T-helper 22 cell (primary cell): ENCODE results near the gene HAT1.

Experiments used
- DNase-seq: peaks from one replicate; pipeline ENCODE4 v3.0.0-alpha.2; 2020; ENCODE audit warnings: low read depth

Gene HAT1

GRCh38 chr2:171921970-171922229 lies 361 bp upstream of the HAT1 start:
- DNase-seq, result no peak

GRCh38 chr2:171923206-171923605 lies 945 bp downstream of the HAT1 start:
- DNase-seq, result no peak

DNA sequence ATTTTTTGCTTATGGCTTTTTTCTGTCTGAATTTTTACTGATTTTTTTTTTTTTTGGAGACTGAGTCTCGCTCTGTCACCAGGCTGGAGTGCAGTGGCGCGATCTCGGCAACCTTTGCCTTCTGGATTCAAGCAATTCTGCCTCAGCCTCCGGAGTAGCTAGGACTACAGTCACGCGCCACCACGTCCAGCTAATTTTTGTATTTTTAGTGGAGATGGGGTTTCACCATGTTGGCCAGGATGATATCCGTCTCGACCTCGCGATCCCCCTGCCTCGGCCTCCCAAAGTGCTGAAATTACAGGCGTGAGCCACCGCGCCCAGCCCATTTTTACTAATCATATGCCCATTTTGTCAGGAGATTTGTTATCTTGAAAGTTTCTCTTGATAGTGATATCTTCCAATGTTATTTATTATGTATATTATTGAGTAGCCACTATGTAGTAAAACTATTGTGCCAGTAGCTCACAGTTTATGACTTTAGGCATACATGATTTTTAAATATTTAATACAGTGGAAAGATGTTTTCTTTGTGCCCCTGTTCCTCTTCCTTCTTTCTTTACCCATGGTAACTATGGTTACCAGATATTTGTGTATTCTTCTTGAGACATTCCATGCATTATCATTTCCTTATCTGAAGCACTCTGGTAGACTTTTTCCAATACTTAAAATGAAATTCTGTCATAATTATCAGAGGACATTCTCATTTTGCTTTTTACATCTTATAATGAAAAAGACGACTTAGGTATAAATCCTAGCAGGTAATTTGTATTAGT lies 2.1 kb downstream of the HAT1 start:
- DNase-seq, result no peak

DNA sequence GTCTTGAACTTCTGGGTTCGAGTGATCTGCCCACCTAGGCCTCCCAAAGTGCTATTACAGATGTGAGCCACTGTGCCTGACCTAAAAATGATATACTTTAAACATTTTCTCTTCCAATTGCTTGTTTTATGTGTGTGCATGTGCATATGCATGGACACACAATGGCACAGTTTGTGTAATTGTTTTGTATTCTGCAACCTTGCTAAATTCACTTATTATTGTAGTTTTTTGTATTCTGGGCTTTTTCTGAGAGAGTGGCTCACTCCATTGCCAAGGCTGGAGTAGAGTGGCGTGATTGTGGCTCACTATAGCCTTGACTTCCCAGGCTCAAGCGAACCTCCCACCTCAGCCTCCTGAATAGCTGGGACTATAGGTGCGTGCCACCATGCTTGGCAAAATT lies 8.1 kb downstream of the HAT1 start:
- DNase-seq, result no peak

- DNase-seq, result no peak
Observed at GRCh38 chr2:171939058-171939742, 16.9 kb downstream of the HAT1 start.

GRCh38 chr2:171939743-171940071 lies 17.4 kb downstream of the HAT1 start:
- no peak for DNase-seq

DNA sequence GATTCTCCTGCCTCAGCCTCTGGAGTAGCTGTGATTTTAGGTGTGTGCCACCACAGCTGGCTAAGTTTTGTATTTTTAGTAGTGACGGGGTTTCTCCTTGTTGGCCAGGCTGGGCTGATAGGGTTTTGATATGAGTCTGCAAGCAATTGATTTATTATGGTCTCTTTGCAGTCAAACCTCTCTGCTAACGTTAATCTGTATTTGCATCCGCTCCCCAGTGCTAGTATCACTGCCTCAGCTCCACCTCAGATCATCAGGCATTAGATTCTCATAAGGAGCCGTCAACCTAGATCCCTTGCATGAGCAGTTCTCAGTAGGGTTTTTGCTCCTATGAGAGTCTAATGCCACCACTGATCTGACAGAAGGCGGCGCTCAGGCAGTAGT lies 19.0 kb downstream of the HAT1 start:
- DNase-seq, result no peak

GRCh38 chr2:171943869-171944268 lies 21.6 kb downstream of the HAT1 start:
- DNase-seq, result no peak

DNA sequence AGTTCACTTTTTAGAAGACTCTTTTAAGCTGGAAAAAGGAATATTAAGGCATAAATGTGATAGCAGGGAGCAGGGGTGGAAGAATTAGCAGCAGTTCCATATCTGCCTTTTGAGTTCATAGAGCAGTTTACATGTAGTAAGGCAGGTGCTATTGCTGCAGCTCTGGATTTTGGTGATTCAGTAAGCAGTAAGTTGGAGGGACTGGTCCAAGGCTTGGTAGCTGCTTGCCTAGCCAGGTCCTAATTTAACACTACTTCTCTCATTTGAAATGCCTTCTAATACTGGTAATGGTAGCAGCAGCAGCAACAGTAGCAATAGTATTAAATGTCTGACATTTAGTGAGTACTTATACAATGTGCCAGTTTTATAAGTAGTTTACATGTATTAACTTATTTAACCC lies 30.0 kb downstream of the HAT1 start:
- DNase-seq, result no peak

- DNase-seq, result no peak
Observed at GRCh38 chr2:171952748-171953147, 30.5 kb downstream of the HAT1 start.

GRCh38 chr2:171956135-171956825 lies 34.0 kb downstream of the HAT1 start:
- no peak for DNase-seq

- DNase-seq, result no peak
Observed at GRCh38 chr2:171957061-171957460, 34.8 kb downstream of the HAT1 start.

DNA sequence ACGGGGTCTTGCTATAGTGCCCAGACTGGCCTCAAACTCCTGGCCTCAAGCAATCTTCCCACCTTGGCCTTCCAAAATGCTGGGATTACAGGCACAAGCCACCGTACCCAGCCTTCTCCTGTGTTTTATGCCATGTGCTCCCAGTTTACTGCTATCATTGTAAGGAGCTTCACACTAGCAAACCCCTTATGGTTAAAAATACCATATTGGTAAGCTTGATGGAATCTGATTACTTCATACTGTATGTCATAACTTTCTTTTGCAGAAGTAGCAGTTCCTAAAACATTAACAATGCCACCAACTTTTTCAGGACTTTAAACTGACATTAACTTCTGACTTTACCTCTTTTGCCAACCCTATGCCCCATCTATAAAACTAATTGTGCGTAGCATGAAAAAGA lies 36.2 kb downstream of the HAT1 start:
- DNase-seq, result no peak

DNA sequence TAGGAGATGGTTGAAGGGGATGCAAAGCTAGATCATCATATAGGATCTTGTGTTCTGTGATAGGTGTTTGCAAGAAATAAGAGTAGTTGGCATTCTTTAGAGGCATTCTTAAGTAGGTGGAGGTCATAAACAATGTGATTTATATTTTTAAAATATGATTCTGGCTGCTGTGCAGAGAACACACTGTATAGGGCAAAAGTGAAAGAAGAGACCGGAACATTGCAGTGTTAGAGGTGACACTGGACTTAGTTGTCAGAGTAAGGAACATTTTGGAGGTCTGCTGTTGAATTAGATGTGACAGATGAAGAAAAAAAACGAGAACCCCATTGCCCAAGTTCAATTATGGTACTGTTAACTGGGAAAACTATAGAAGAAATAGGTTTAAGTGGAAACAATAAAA lies 37.7 kb downstream of the HAT1 start:
- DNase-seq, result no peak

- DNase-seq, result no peak
Observed at GRCh38 chr2:171960570-171960969, 38.3 kb downstream of the HAT1 start.

- DNase-seq, result no peak
Observed at GRCh38 chr2:171963198-171963597, 40.9 kb downstream of the HAT1 start.

DNA sequence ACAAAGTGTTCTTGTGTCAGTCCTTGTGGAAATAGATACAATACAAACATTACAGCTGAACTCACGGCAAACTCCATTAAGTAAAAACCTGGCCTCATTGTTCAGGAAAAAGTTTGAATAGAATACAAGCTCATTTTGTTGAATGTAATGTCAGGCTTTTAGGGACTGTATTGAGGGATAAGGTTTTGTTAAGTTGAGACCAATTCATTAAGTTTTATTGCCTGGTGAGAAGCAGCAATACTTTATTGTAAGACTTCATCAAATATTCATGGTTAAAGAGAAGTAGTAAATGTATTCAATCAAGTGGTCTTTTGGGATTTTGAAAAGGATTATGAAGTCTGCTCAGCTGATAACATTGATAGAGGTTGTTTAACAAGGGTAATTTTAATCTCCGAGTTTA lies 42.0 kb downstream of the HAT1 start:
- DNase-seq, result no peak

DNA sequence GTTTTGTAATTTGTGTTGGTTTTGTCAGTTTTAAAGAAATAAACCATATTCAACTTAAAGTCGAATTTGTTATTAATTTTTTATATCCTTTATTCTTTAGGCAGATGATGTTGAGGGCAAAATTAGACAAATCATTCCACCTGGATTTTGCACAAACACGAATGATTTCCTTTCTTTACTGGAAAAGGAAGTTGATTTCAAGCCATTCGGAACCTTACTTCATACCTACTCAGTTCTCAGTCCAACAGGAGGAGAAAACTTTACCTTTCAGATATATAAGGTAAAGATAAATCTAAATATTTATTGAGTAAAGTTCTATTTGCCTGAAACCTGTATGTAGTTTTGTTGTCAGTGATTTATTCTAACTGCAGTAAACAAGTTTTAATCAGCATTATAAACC lies 43.0 kb downstream of the HAT1 start:
- DNase-seq, result no peak

- no peak for DNase-seq
Observed at GRCh38 chr2:171965661-171966060, 43.4 kb downstream of the HAT1 start.

DNA sequence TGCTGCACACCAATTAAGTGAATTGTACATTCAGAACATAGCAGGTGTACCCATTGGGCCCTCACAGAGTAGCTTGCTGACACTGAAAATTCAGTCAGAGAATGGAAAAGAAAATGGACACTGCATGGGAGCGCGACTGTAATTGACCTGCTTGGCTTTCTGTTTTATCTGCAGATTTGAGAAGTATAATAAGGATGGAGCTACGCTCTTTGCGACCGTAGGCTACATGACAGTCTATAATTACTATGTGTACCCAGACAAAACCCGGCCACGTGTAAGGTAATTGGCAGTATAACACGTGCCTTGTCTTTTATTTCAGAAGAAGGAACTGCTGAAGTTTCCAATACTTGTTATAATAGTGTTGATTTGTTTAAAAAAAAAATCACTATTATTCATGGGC lies 44.0 kb downstream of the HAT1 start:
- no peak for DNase-seq

- DNase-seq, result no peak
Observed at GRCh38 chr2:171966688-171967087, 44.4 kb downstream of the HAT1 start.

- no peak for DNase-seq
Observed at GRCh38 chr2:171968509-171968908, 46.2 kb downstream of the HAT1 start.

DNA sequence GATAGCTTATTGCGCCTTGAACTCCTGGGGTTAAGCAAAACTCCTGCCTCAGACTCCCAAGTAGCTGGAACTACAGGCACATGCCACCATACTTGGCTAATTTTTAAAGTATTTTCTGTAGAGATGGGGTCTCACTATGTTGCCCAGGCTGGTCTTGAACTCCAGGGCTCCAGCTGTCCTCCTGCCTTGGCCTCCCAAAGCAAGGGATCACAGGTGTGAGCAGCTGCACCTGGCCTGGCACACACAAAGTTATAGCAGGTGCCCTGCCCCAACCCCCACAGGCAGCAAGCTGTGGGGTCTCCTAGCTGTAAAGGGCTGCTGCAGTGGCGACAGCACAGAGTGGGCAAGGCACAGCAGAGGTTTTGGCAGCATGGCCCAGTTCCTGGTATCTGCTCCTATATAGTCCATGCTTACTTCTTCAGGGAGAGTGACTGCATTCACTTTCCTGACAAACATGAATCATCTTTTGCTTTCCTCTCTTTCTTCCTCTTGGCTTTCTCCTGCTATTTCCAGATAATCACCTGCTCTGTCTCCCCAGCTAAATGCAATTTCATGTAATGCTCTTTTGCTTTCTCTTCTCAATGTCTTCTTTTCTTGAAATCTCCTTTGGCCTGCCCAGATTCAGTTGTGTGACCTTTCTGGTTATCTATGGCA lies 50.2 kb downstream of the HAT1 start:
- no peak for DNase-seq
